ENCODE data around the gene SPATA6L.

The SPATA6L gene

DNA sequence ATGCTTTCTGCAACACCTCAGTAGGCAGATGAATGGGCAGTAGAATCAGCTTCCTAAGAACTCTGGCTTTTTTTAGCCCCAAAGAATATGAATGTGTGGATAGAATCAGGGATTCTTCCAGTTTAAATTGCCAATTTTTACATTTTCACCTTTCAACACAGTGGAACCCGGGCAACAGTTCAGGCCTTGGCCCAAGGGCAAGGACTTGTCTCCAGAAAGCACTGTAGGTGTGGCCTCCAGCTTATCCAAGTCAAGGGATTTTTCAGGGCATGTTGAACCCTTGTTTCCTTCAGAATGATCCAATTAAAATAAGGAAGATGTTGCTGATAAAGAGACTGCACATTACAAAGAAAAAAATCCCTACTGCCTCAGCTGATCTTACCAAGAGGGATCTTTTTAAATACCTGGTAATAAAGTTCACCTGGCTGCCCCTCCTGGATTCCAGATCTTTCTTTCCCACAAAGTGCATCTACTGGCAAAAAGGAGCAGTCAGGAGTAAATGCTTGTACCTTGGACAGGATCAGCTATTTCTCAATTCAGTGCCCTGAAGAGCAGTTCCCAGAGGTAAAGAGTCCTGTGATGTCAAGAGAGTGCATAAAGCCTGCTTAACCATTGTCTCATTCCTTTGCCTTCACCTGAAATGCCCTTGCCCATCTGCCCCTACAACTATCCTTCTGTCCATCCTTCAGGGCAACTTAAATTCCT, 84.3 kb downstream of the SPATA6L start:
- no peak for DNase-seq

DNA sequence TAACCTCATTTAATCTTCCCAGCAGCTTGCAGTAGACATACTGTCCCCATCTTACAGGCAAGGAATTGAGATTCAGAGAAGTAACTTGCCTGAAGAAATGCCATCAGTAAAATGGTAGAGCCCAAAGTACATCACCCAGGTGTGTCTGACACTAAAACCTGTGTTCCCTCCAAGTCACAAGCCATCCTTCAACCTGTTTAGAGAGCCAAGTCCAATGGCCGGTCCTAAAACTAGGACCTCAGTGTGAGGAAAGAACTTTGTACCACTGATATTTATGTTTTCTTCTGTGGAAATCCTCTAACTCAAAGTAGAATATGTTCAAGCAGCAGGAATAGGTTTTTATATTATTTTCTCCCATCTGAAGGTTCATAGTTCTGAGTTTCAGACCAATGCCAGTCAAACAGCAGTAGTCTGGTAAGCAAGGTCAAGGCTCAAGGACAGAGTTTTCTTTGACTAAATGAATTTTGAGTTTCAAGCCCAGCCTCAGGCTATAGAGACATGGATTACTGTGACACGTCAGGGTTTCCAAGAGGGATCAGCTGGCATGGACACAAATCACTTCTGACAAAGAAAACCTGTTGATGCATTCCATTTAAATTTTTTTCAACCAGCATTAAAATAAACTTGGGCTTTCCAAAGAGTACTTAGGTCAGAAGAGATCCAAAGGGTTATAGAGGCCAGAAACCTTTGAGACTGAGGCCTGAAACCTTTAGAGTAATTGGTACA, 85.1 kb downstream of the SPATA6L start:
- DNase-seq: no peak

- DNase-seq: no peak
These were observed 87.3 kb downstream of the SPATA6L start for GRCh38 chr9:4579001-4579400.

DNA sequence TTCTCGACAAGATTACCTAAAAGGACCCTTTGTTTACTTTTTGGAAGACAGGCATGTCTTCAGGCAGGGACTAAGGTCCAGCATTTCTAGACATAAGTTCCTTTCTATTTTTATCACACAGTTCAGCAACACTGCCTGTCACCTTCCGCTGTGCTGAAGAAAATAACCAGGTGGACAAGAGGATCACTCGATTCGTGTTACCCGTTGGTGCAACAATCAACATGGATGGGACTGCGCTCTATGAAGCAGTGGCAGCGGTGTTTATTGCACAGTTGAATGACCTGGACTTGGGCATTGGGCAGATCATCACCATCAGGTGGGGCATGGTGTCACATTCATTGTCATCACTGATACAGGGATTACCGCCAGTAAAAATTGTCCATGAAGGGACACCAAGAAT, 89.8 kb downstream of the SPATA6L start:
- DNase-seq: no peak

- DNase-seq: no peak
These were observed 90.3 kb downstream of the SPATA6L start for GRCh38 chr9:4575997-4576396.

- DNase-seq: no peak
These were observed 91.5 kb downstream of the SPATA6L start for GRCh38 chr9:4574657-4575243.

DNA sequence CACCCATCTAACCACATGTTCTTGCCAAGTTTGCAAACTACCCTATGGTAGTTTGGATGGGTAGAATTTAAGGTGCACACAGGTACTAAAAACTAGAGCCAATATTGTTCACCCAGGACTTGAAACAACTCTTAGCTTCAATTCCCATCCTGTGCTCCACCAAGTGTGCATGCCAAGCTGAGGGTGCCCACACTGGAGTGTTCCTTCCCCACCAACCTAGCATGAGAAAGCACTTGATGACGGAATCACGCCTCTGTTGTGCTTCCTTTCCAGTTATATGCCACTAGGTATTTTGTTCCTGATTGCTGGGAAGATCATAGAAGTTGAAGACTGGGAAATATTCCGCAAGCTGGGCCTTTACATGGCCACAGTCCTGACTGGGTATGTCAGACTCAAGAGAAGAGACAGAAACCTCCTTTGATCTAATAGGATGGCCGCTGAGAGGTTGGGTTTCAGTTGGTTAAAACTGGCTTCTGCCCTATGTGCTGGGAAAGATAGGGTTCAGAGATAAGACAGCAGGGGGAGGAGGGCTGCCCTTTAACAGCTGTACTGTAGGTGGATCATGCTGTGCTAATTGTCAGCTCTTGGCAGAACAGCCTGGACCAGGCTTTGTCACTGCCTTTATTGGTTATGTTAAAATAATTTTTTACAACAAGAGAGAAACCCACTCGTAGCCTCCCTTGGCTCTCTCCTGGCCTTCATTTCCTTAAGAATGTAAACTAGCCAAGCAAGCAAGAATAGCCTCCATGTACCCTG, 92.5 kb downstream of the SPATA6L start:
- DNase-seq: no peak

DNA sequence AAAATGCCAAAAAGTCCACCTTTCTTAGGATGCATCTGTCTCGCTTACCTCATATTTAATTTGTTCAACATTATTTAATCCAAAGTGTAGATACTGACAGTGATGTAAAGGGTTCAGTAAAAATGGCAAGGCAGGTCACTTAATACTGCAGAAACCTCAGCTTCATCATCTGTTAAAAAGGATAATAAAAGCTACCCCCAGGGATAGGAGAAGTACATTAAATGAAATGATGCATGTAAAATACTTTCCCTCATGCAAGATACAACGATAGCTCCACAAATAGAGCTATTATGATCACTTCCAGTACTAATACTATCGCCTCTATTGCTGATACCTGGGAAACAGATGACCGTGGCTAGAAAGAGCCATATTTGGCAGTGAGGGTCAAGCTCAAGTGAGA, 93.1 kb downstream of the SPATA6L start:
- DNase-seq: no peak

- DNase-seq: no peak
These were observed 94.0 kb downstream of the SPATA6L start for GRCh38 chr9:4572184-4572826.

DNA sequence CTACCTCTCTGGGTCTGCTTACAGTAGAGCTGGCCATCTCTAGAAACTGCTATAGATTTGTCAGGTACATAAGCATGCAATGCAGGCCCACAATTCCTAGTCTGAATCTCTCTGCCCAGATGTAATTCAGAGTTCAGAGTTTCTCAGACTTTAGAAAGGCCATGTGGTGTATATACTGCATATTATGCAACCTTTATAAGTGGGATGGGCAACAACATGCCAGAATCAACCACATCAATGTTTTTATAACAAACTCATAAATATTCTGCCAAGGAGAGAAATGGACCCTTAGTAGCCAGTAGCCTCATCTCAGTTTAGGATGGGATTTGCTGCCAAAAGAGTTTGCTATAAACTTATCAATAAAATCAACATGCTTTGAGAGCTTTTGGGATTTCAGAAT, 97.2 kb downstream of the SPATA6L start:
- no peak for DNase-seq

GRCh38 chr9:4567601-4568000, 98.7 kb downstream of the SPATA6L start:
- no peak for DNase-seq

DNA sequence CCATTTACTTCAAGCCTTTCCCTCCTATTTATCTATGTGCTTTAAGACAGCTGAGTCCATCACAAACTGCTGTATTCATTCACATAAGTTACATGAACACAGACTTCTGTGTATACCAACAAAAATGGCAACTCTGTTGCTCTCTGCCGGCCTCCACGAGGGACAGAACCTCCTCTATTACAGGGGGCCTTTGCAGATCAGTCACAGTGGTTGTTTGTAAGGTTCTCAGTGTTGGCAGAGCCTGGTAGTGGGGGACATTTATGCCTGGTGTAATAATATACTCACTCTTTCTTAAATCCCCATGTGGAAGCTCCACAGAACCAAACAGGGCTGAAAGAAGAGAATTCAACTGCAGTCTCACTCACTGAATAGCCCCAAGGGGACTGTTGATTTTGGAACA, 99.5 kb downstream of the SPATA6L start:
- DNase-seq: no peak

GRCh38 chr9:4563105-4563504, 103.2 kb downstream of the SPATA6L start:
- DNase-seq: no peak

DNA sequence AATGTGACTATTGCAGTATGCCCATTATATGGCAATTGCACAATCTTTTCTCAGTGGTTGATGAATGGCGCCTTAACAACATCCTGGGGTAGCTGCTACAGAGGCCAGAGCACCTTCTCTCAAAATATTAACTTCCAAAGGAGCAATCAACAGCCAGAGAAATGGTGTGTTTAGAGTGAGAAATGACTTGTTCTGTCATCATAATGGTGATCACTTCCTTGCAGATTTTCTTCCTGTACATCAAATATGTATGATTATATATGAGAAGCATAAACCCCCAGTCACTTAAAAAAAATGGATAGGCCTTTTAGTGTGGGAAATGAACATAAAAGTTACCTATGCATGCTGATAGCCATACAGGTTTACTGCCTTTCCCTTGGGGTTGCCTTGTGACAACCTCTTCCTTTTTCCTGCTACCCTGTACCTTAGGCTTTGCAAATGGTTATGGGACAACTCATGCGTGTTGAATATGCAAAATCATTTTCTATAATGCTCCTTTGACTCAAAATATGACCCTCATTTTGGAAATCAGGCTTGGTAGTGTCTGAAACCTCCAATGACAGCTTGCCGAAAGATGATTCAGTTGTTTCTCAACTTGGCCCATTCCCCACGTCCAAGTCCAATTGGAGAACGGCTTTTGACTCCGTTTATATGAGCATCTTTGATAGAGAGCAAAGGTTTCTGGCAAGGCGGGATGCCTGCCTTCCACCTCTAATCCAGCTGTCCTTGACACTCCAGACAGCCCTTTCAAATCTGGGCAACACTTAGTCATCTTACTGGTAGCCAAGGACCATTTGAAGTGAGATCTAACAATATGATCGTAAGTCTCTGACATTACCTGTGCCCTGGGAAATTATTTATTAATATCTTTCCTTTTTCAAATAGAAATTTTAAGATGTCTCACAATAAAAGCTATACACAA, 106.8 kb downstream of the SPATA6L start:
- no peak for DNase-seq

- no peak for DNase-seq
These were observed 107.8 kb downstream of the SPATA6L start for GRCh38 chr9:4558371-4558998.

DNA sequence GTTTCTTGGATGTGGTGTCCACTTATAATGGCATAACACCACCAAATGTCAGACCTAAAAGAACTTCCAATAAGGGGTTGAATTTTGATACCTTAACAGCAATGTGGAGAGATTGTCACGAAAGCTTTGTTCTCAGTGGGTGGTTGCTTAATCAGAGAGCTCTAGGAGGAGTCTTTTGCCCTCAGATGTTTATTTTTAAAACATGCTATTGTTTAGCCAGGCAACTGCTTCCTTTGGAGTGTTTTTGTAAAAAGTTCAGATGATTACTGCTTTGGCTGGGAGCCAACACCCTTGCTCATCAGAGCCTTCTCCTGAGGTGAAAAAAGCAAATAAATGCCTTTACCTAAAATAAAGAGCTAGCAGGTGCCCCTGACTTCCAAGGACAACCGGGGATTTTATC, 111.0 kb downstream of the SPATA6L start:
- DNase-seq: no peak

DNA sequence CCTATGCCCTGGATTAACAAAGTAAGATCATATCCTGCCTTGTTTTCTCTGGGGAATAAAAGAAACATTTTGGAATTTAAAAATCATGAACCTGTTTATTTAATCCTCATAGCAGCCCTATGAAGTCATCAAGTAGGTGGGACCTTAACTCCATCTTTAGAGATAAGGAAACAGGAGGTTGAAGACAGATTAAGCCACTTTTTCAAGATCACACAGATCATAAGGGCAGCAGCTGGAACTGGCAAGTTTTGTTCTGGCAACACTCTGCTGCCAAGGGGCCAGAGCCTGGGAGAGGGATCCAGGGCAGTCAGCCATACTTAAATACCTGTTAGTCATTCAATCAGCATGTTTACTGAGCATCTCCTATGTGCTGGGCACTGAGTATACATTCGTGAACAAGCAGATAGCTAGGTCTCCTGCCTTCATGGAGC, 112.3 kb downstream of the SPATA6L start:
- DNase-seq: no peak

DNA sequence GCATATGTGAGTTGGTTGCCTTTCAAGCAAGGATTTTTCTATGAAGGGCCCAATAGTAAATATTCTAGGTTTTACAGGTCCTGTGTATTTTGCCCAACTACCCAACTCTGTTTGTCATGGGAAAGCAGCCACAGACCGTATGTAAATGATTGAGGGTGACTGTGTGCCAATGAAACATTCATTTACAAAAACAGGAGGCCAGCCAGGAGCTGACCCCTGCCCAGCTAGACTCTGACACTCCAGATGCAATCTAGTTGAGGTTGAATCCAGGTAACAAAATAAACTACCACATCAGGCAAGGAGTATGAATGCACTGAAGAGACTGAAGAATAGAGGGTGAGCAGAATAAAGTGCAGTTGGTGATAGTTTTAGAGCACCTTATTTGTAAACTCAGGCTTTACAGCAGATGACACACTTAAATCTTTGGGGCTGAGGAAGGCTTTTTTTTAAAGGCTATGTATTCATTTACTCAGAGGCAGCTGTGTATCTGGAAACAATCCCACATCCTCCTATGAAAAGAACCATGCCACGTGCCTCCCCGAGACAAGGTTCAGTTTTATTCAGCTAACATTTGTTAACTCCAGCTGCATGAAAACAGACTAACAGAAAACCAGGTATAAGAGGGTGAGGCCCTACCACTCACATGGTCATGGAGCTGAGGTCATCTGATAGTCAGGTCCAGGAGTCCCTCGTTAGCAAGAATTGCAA, 115.3 kb downstream of the SPATA6L start:
- DNase-seq: no peak

- no peak for DNase-seq
These were observed 116.5 kb downstream of the SPATA6L start for GRCh38 chr9:4549751-4550295.
